Keratinocyte (primary cell): Measurements from ENCODE around the gene ANKMY2. TPM values are rescaled to one million over a fixed set of nuclear protein-coding genes. Genes with fewer than 3 reads are reported as not detected.

Source experiments
- DNase-seq: peaks from one replicate; pipeline ENCODE4 v3.0.0-alpha.2; 2011; ENCODE audit warnings: low read depth, missing footprints, low spot score
- FAIRE-seq: peaks from 2 replicates; lab custom pipeline; 2011; peaks lifted over from hg19 to GRCh38; lab: Jason Lieb, UNC
- H2AFZ ChIP-seq: 2 replicates; pipeline ENCODE4 v1.6.0; 2012; ENCODE audit warnings: low read length, control low read depth, inconsistent platforms; ENCODE audit not compliant: control insufficient read depth
- H3K27ac ChIP-seq: 2 replicates; pipeline ENCODE4 v1.5.1; 2011; ENCODE audit warnings: low read length; ENCODE audit not compliant: control insufficient read depth, insufficient read depth
- H3K27me3 ChIP-seq: 3 replicates; pipeline ENCODE4 v1.6.0; 2011; ENCODE audit warnings: low read length; ENCODE audit not compliant: control insufficient read depth, insufficient read depth; ENCODE audit errors: extremely low read depth
- H3K36me3 ChIP-seq, 2 experiments: 2 replicates in 1 of 2; 3 replicates in 1 of 2; pipeline ENCODE4 v1.5.1; 2011; ENCODE audit warnings: low read length in 2 of 2, mild to moderate bottlenecking in 1 of 2; ENCODE audit not compliant: control insufficient read depth in 2 of 2, insufficient read depth in 2 of 2; ENCODE audit errors: extremely low read depth in 1 of 2
- H3K4me1 ChIP-seq: 3 replicates; pipeline ENCODE4 v1.5.1; 2011; ENCODE audit warnings: low read length; ENCODE audit not compliant: control insufficient read depth, insufficient read depth; ENCODE audit errors: extremely low read depth
- H3K4me2 ChIP-seq: 3 replicates; pipeline ENCODE4 v1.6.0; 2011; ENCODE audit warnings: low read depth, low read length; ENCODE audit not compliant: control insufficient read depth, insufficient read depth; ENCODE audit errors: extremely low read depth
- H3K4me3 ChIP-seq, 3 experiments: fragments of 200-600 bp in 1 of 3; sonication (generic) in 1 of 3; 2 replicates in 2 of 3; 3 replicates in 1 of 3; pipeline ENCODE4 v1.5.1; 2011 to 2016; ENCODE audit warnings: low read length in 3 of 3, mild to moderate bottlenecking in 3 of 3, control low read depth in 2 of 3, inconsistent platforms in 1 of 3, low read depth in 1 of 3, mixed read lengths in 1 of 3, mixed run types in 1 of 3, moderate library complexity in 1 of 3; ENCODE audit not compliant: control insufficient read depth in 2 of 3, insufficient read depth in 2 of 3; ENCODE audit errors: extremely low read depth in 1 of 3
- H3K79me2 ChIP-seq: 2 replicates; pipeline ENCODE4 v1.6.0; 2012; ENCODE audit warnings: low read length; ENCODE audit not compliant: control insufficient read depth, insufficient read depth
- H3K9ac ChIP-seq: 3 replicates; pipeline ENCODE4 v1.6.0; 2011; ENCODE audit warnings: low read length; ENCODE audit not compliant: control insufficient read depth, insufficient read depth; ENCODE audit errors: extremely low read depth
- H3K9me1 ChIP-seq: 3 replicates; pipeline ENCODE4 v1.6.0; 2011; ENCODE audit warnings: low read length; ENCODE audit not compliant: control insufficient read depth, insufficient read depth; ENCODE audit errors: extremely low read depth
- H3K9me3 ChIP-seq: 2 replicates; pipeline ENCODE4 v1.5.1; 2012; ENCODE audit warnings: low read depth, low read length; ENCODE audit not compliant: control insufficient read depth
- H4K20me1 ChIP-seq: 3 replicates; pipeline ENCODE4 v1.6.0; 2011; ENCODE audit warnings: low read length; ENCODE audit not compliant: control insufficient read depth, insufficient read depth; ENCODE audit errors: extremely low read depth
- EZH2 ChIP-seq: IDR thresholded peaks from one replicate; pipeline ENCODE4 v1.6.1; 2012; ENCODE audit warnings: inconsistent platforms, mild to moderate bottlenecking, low read length, moderate library complexity
- dilution Hi-C: fragments of 300-500 bp; cut with MboI; formaldehyde crosslinking; loops from one replicate; pipeline ENCODE4 v1.7.0; 2020; ENCODE audit warnings: low sequenced_read_pairs; ENCODE audit not compliant: extremely low pct_ligation_motif_present
- polyA plus RNA-seq, 5 experiments: library from polyadenylated mRNA; depleted of rRNA in 3 of 5; stranded (reverse) in 3 of 5; stranded (forward) in 1 of 5; unstranded in 1 of 5; fragments of >200 nt; gene quantifications; 1 replicate in 1 of 5; 2 replicates in 3 of 5; 3 replicates in 1 of 5; pipeline versions ENCODE4 v1.2.1 to v1.2.3, GENCODE V29; 2011 to 2012; ENCODE audit warnings: missing spikeins in 2 of 5, low read depth in 1 of 5, low replicate concordance in 1 of 5
- TF ChIP-seq, protein P1 (sequence below), 3 experiments: IDR thresholded peaks in 1 of 3; conservative IDR thresholded peaks in 1 of 3; optimal IDR thresholded peaks in 1 of 3; 2 replicates in 2 of 3; 3 replicates in 1 of 3; pipeline versions ENCODE3 to v1.5.1; 2011; ENCODE audit warnings: low read length in 3 of 3, mild to moderate bottlenecking in 3 of 3, moderate library complexity in 2 of 3, control low read depth in 1 of 3, inconsistent platforms in 1 of 3; ENCODE audit not compliant: insufficient read depth in 2 of 3; ENCODE audit errors: extremely low read depth in 1 of 3

ANKMY2 gene
- polyA plus RNA-seq, 1 donor (not counting 4 experiments of a cell fraction or from before 2014, with no cell fraction given), result 13.3 TPM

DNA sequence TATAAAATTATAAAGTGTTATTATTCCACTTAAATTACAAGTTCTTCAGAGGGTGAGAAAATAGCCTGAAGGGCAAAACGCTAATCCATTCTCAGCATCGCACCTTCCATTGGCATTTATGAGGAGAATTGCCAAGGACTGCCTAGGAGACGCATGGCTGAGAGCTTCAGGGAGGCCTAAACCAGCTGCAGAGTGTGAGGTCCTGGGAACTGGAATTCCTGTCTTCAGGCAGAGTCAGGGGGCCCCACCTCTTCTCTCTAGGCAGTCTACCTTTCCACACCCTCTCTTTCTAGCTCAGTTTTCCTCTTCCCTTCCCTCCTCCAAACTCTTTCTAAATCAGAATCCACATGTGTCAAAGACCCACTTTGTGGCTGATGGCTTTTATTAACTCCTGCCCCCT lies 83.6 kb downstream of the ANKMY2 start:
- H3K36me3 ChIP-seq, result no peaks in the 10 kb centered on the region
- no peaks in the 10 kb centered on the region for H3K79me2 ChIP-seq
- H3K27ac ChIP-seq, result no peak overlapping the region
- FAIRE-seq (no peak), DNase-seq (no peak)
- H3K9me1 ChIP-seq, result no peaks in the 10 kb centered on the region
- no peak overlapping the region for H3K4me2 ChIP-seq
- TF ChIP-seq, protein P1, sequence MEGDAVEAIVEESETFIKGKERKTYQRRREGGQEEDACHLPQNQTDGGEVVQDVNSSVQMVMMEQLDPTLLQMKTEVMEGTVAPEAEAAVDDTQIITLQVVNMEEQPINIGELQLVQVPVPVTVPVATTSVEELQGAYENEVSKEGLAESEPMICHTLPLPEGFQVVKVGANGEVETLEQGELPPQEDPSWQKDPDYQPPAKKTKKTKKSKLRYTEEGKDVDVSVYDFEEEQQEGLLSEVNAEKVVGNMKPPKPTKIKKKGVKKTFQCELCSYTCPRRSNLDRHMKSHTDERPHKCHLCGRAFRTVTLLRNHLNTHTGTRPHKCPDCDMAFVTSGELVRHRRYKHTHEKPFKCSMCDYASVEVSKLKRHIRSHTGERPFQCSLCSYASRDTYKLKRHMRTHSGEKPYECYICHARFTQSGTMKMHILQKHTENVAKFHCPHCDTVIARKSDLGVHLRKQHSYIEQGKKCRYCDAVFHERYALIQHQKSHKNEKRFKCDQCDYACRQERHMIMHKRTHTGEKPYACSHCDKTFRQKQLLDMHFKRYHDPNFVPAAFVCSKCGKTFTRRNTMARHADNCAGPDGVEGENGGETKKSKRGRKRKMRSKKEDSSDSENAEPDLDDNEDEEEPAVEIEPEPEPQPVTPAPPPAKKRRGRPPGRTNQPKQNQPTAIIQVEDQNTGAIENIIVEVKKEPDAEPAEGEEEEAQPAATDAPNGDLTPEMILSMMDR (optimal IDR thresholded peaks at IDR 0.05 in 1 of 3, IDR thresholded peaks at IDR 0.05 in 1 of 3, conservative IDR thresholded peaks at IDR 0.05 in 1 of 3; ENCODE audit: extremely low read depth in 1 of 3, insufficient read depth in 2 of 3, low read length in 3 of 3), result no peak
- TF ChIP-seq EZH2, result no peak
- no peak overlapping the region for H2AFZ ChIP-seq
- no peaks in the 10 kb centered on the region for H3K9me3 ChIP-seq
- no peak overlapping the region for H3K9ac ChIP-seq
- no peaks in the 10 kb centered on the region for H4K20me1 ChIP-seq
- H3K27me3 ChIP-seq, result no peaks in the 10 kb centered on the region
- no peak overlapping the region for H3K4me3 ChIP-seq
- dilution Hi-C loops, result loop anchor here (10.0 kb wide), 1 partner anchor 437 kb away; no protein-coding TSS in a partner anchor
- no peaks in the 10 kb centered on the region for H3K4me1 ChIP-seq

DNA sequence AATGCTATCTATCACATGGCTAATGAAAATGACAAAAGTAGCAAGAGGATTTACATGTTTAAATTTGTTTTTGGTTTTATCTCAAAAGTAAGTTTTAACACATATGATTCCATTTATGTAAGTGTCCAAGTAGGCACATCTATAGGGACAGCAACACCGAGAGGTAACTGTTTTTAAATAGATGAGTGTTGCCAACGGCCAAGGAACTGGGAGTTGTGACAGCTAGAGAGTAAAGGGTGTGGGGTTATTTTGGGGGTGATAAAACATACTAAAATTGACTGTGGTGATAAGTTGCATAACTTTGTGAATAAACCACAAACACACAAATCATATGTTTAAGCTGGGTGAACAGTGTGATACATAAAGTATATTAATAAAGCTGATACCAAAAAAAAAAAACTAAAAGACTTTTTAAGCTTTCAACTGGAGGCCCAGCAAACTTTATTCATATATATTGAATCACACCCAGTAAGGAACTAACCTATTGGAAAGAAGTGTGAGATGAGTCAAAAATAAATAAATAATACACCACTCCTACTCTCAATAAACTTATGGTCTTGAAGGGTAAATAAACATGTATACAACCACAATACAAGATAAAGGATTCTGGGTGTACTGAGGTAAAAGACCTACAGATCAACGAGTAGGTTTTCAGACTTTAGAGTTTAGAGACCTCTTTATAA lies 85.9 kb downstream of the ANKMY2 start:
- H3K36me3 ChIP-seq, result no peaks in the 10 kb centered on the region
- no peak overlapping the region for H3K4me2 ChIP-seq
- no peaks in the 10 kb centered on the region for H3K27me3 ChIP-seq
- dilution Hi-C loops, result loop anchor here (10.0 kb wide), 1 partner anchor 435 kb away; no protein-coding TSS in a partner anchor
- no peaks in the 10 kb centered on the region for H4K20me1 ChIP-seq
- no peak overlapping the region for H3K27ac ChIP-seq
- no peak for DNase-seq
- H3K9ac ChIP-seq, result no peak overlapping the region
- FAIRE-seq, result no peak
- no peak overlapping the region for H2AFZ ChIP-seq
- no peaks in the 10 kb centered on the region for H3K79me2 ChIP-seq
- TF ChIP-seq, protein P1 (optimal IDR thresholded peaks at IDR 0.05 in 1 of 3, IDR thresholded peaks at IDR 0.05 in 1 of 3, conservative IDR thresholded peaks at IDR 0.05 in 1 of 3; ENCODE audit: extremely low read depth in 1 of 3, insufficient read depth in 2 of 3, low read length in 3 of 3), result no peak
- TF ChIP-seq EZH2, result no peak
- H3K9me1 ChIP-seq, result no peaks in the 10 kb centered on the region
- H3K4me1 ChIP-seq, result no peaks in the 10 kb centered on the region
- no peaks in the 10 kb centered on the region for H3K9me3 ChIP-seq
- no peak overlapping the region for H3K4me3 ChIP-seq
